HepG2 (cell line): ENCODE data around the gene TAS1R1. TPM values are rescaled to one million over a fixed set of nuclear protein-coding genes. Genes with fewer than 3 reads are reported as not detected.
A peak's percentile ranks its signal among the peaks of the same experiment; 100 is the strongest.

Source experiments
- CBFB ChIP-seq: sonication (generic); formaldehyde crosslinking; IDR thresholded peaks from 2 replicates; pipeline ENCODE4 v1.4.0; 2020; ENCODE audit warnings: missing genetic modification reagents
- ESRRA ChIP-seq: sonication (generic); formaldehyde crosslinking; IDR thresholded peaks from 2 replicates; pipeline ENCODE4 v1.5.1; 2020; ENCODE audit warnings: mild to moderate bottlenecking, low read depth, missing genetic modification reagents
- FUBP1 ChIP-seq: sonication (generic); formaldehyde crosslinking; IDR thresholded peaks from 2 replicates; pipeline ENCODE4 v1.5.1; 2020; ENCODE audit warnings: missing genetic modification reagents, mild to moderate bottlenecking, borderline replicate concordance
- HMGXB4 ChIP-seq, 2 experiments: sonication (generic) in 1 of 2; formaldehyde crosslinking in 1 of 2; IDR thresholded peaks; 2 replicates each; pipeline versions ENCODE4 v1.4.0 to v1.6.1; 2018 to 2020; ENCODE audit warnings: missing genetic modification reagents in 2 of 2, borderline replicate concordance in 1 of 2, low read depth in 1 of 2, mild to moderate bottlenecking in 1 of 2, missing biosample characterization in 1 of 2
- IRF9 ChIP-seq: sonication (generic); formaldehyde crosslinking; IDR thresholded peaks from 2 replicates; pipeline ENCODE4 v1.8.0; 2022; ENCODE audit warnings: missing genetic modification reagents, mild to moderate bottlenecking, borderline replicate concordance
- PBX3 ChIP-seq: sonication (generic); formaldehyde crosslinking; IDR thresholded peaks from 2 replicates; pipeline ENCODE4 v1.8.1; 2023; ENCODE audit warnings: missing genetic modification reagents, inconsistent platforms, borderline replicate concordance
- PCBP1 ChIP-seq: fragments of 200-400 bp; formaldehyde crosslinking; IDR thresholded peaks from 2 replicates; pipeline ENCODE4 v1.6.1; 2017; ENCODE audit warnings: mild to moderate bottlenecking, low read depth, low read length, borderline replicate concordance
- SCMH1 ChIP-seq: sonication (generic); formaldehyde crosslinking; IDR thresholded peaks from 2 replicates; pipeline ENCODE4 v1.9.0; 2021; ENCODE audit warnings: missing genetic modification reagents, mild to moderate bottlenecking, borderline replicate concordance
- STAT6 ChIP-seq: sonication (generic); formaldehyde crosslinking; IDR thresholded peaks from 2 replicates; pipeline ENCODE4 v1.4.0; 2020; ENCODE audit warnings: missing genetic modification reagents, mild to moderate bottlenecking, borderline replicate concordance
- ZFP90 ChIP-seq: sonication (generic); formaldehyde crosslinking; IDR thresholded peaks from 2 replicates; pipeline ENCODE4 v1.8.0; 2022; ENCODE audit warnings: missing genetic modification reagents, mild to moderate bottlenecking, inconsistent platforms, borderline replicate concordance
- ZNF337 ChIP-seq: sonication (generic); formaldehyde crosslinking; IDR thresholded peaks from 2 replicates; pipeline ENCODE4 v1.5.1; 2020; ENCODE audit warnings: missing genetic modification reagents, low read depth, mild to moderate bottlenecking, borderline replicate concordance
- polyA plus RNA-seq, 8 experiments: library from polyadenylated mRNA; depleted of rRNA in 3 of 8; stranded (reverse) in 7 of 8; unstranded in 1 of 8; fragments of >200 nt; fragmentation: Illumina TruSeq in 4 of 8; extraction: Trizol in 4 of 8; gene quantifications; 2 replicates each; pipeline versions ENCODE4 v1.2.1 to v1.2.3, GENCODE V29; 2011 to 2016; ENCODE audit warnings: low read depth in 4 of 8, missing spikeins in 1 of 8, mixed read lengths in 1 of 8; ENCODE audit not compliant: insufficient read depth in 1 of 8
- total RNA-seq, 5 experiments: library from RNA; depleted of rRNA; stranded (reverse); fragments of >200 nt; fragmentation: Illumina TruSeq; extraction: Trizol; gene quantifications; 2 replicates each; pipeline ENCODE4 v1.2.3, GENCODE V29; 2016; ENCODE audit warnings: low read depth in 1 of 5
- TF ChIP-seq, protein P1 (sequence below): sonication (generic); formaldehyde crosslinking; IDR thresholded peaks from 2 replicates; pipeline ENCODE4 v1.4.0; 2020; ENCODE audit warnings: missing genetic modification reagents
- TF ChIP-seq, protein P2 (sequence below): sonication (generic); formaldehyde crosslinking; IDR thresholded peaks from 2 replicates; pipeline ENCODE4 v1.5.1; 2020; ENCODE audit warnings: mild to moderate bottlenecking, missing genetic modification reagents, borderline replicate concordance

TAS1R1 gene
- total and polyA plus RNA-seq, 2 of the 13 experiments (the other 11 are each of a cell fraction or from before 2014, with no cell fraction given), result 1.4 to 1.6 TPM

DNA sequence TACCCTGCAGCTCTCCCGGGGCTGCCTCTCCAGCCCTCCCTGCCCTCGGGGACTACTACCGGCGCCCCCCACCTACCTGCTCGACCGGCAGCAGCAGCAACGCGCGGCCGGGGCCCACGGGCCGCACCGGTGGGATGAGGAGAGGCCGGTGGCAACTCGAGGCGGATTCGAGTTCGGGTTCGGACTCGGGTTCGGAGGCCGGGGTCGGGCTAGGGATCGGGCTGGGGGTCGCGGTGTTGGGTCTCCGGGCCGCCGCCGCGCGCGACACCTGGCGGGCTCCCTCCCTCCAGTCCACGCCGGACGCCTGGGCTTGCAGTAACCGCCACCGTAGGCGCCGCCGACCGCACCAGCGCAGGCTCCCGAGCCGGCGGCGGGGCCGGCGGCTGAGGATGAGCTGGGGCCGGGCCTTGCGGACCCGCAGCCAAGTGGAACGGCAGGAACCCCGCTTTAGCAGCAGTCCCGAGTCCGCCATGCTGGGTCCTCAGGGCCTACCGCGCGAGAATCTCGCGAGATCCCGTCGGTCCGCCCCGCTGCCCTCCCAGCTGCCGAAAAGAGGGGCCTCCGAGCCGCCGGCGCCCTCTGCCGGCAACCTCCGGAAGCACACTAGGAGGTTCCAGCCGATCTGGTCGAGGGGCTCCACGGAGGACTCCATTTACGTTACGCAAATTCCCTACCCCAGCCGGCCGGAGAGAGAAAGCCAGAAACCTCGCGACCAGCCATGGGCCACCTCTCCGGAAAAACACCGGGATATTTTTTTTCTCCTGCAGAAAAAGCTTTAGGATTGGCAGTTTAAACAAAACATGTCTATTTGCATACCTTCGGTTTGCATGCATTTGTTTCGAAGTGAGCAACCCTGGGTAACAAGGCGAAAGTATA, 838 bp upstream of the TAS1R1 start, which contains the start of gene NOL9 (continued):
- no peak for TF ChIP-seq SCMH1 (CRISPR knock-in tag)
- peak; percentile 83; the same call in 1 of the 2 replicates for TF ChIP-seq PBX3 (CRISPR knock-in tag)
- no peak; the same call in 1 of the 2 replicates for TF ChIP-seq IRF9 (CRISPR knock-in tag)
- TF ChIP-seq PCBP1, result no peak
- TF ChIP-seq STAT6 (CRISPR knock-in tag), result no peak
- TF ChIP-seq ESRRA (CRISPR knock-in tag), result no peak
- no peak for TF ChIP-seq FUBP1 (CRISPR knock-in tag)
- TF ChIP-seq, protein P1, sequence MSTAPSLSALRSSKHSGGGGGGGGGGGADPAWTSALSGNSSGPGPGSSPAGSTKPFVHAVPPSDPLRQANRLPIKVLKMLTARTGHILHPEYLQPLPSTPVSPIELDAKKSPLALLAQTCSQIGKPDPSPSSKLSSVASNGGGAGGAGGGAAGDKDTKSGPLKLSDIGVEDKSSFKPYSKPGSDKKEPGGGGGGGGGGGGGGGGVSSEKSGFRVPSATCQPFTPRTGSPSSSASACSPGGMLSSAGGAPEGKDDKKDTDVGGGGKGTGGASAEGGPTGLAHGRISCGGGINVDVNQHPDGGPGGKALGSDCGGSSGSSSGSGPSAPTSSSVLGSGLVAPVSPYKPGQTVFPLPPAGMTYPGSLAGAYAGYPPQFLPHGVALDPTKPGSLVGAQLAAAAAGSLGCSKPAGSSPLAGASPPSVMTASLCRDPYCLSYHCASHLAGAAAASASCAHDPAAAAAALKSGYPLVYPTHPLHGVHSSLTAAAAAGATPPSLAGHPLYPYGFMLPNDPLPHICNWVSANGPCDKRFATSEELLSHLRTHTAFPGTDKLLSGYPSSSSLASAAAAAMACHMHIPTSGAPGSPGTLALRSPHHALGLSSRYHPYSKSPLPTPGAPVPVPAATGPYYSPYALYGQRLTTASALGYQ (CRISPR knock-in tag), result peak; percentile 78
- peak; percentile 88 to 89; a peak in 3 of 4 replicates for TF ChIP-seq HMGXB4 (CRISPR knock-in tag; IDR thresholded peaks at IDR 0.05; ENCODE audit: borderline replicate concordance in 1 of 2, low read depth in 1 of 2)
- peak; percentile 77 for TF ChIP-seq ZFP90 (CRISPR knock-in tag)
- peak; percentile 73 for TF ChIP-seq CBFB (CRISPR knock-in tag)
- TF ChIP-seq, protein P2, sequence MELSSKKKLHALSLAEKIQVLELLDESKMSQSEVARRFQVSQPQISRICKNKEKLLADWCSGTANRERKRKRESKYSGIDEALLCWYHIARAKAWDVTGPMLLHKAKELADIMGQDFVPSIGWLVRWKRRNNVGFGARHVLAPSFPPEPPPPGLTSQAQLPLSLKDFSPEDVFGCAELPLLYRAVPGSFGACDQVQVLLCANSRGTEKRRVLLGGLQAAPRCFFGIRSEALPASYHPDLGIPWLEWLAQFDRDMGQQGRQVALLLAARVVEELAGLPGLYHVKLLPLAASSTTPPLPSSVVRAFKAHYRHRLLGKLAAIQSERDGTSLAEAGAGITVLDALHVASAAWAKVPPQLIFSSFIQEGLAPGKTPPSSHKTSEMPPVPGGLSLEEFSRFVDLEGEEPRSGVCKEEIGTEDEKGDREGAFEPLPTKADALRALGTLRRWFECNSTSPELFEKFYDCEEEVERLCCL (CRISPR knock-in tag), result no peak; the same call in 1 of the 2 replicates
- TF ChIP-seq ZNF337 (CRISPR knock-in tag), result peak; percentile 69; the same call in 1 of the 2 replicates
